GM19238 (cell line): ENCODE results near the gene NTN1.
"Not testable (repeated sequence)": the region's sequence is repeated elsewhere in the genome, so short reads cannot be mapped to it uniquely, and the experiment has no call there.

ENCODE experiments used
- DNase-seq: peaks from one replicate; pipeline ENCODE4 v3.0.0; 2011; ENCODE audit warnings: low spot score; ENCODE audit not compliant: insufficient read length

Gene NTN1

DNA sequence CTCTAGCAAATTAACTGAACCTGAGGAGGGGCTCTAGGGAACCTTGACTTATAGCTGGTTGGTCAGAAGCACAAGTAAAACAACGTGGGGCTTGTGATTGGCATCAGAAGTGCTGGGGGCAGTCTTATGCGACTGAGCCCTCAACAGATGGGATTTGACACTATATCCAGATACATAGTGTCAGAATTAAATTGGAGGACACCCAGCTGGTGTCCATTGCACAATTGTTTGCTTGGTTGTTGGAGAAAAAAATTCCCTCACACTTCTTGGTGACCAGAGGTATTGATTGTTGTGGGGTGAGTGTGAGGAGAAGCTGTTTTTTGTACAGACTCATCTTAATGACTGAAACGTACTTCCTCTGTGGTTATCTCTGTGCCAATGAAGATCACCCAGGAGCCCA lies 59.7 kb downstream of the NTN1 start:
- DNase-seq = no peak

DNA sequence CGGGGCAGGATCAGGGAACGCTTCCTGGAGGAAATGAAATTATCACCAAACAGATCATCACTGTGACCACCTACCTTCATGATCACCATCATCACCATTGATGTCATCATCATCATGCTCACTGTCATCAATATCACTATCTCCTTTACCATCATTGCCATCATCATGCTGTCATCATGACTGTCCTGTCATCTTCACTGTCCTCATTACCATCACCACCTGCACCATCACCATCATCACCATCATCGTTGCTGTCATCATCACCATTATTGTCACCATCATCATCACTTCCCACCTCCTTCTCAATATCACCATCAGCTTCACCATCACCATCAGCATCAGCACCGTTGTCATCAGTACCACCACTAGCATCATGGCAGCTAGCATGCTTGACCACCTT lies 65.3 kb downstream of the NTN1 start:
- no peak for DNase-seq

DNA sequence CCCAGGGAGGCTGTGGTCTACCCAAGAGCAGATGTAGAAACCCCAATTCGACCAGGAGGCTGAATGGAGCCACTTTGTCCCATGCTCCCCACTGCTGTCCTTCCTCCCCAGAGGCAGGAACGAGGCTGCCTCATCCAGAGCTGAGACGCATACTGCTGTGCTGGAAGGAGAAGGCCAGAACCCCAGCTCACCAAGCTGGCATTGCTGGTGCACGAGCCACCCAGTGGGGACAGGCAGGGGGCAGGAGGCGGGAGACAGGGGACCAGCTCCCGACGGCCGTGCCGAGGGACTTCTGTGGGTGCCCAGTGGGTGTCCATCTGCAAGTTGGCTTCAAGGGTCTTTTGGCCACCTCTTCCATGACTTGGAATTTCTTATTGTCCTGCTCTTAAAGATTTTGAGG lies 66.6 kb downstream of the NTN1 start:
- DNase-seq = no peak

DNA sequence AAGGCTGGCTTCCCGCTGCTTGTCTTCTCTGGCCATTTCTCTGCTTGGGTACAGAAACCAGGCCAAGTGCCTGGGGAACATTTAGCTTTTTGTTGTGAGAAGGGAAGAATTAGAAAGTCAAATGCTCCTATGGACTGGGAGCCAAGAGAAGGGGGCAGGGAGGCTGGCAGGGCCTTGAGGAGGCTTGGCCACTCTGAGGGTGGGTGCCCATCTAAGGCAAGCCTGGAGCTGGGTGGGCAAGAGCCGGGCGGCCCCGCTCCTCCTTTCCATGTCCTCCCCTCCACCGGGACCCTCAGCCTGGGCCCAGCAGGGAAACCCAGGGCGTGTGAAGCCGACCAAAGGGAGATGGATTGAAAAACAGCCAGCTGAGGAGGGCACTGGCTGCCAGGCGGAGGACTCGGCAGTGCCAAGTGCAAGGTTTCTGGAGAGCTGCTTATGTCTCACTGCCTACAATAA lies 69.4 kb downstream of the NTN1 start:
- DNase-seq = no peak

DNA sequence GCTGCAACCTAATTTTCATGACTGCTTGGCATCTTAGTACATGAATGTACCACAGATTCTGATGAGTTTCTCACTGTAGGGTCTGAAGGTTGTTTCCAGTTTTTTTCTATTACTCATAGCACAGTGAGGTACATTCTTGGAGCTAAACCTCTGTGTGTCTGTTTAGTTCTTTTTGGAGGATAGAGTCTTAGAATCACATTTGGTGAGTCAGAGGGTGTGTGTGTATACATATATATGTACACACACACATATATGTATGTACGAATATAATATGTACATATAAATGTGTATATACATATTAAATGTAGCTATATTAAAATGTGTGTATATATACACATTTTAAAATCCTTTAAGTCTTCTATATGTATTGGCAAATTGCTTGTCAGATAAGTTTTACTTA lies 72.9 kb downstream of the NTN1 start:
- DNase-seq = no peak

DNA sequence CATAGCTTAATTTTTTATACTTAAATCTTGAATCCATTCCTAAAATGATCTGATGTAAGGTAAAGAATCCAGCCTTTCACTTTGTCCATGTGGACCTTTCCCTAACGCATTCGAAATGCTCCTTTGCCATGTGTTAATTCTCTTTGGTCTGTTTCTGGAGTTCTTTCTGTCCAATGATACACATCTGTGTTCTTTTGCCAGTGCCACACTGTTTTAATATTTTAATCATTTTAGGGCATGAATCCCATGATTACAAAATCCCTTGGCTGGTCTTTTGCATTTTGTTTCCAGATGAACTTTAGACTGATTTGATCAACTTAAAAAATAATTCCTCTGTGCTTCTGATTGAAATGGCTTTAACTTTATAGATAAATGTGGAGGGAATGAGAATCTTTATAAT lies 74.1 kb downstream of the NTN1 start:
- no peak for DNase-seq

DNA sequence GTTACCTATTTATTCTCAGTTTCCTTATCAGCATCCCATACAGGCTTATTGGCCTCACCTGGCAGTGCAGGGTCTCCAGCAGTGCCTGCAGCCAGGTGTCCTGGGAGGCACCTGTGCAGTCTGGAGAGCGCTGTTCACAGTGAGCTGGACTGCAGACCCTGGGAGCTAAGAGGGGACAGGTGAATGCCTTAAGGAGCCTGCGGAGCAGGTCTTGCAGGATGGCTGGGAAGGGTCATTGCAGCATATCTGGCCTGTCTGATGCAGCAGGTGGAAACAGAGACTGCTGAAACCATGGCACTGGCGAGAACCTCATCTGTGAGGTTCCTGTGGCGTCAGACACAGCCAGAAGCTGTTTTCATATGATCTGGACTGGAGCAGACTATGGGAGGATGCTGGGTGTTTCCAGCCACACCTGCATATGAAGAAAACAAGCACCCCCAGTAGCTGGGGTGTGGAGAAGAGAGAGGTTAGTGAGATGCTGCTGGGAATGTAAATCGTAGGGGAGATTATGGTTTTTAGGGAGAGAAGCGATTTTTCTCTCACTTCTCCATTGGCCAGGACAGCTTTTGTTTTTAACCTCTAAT lies 77.0 kb downstream of the NTN1 start:
- DNase-seq = no peak

DNA sequence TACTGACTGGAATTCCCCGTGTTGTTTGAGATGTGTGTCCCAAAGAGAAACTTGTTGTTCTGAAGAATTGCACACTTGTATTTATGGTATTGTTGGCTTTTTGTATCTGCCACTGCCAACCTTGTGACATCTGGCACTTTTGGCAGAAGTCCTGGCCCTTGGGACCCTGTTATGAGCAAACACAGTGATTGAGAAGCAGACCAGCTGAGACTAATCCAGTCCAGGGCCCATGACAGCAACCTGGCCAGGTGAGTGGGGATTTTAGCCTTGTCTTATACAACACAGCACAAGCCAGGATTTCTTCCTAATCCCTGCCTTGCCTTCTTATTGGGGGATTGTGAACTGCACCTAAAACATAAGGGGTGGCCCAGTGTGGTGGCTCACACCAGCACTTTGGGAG lies 80.0 kb downstream of the NTN1 start:
- DNase-seq = no peak

DNA sequence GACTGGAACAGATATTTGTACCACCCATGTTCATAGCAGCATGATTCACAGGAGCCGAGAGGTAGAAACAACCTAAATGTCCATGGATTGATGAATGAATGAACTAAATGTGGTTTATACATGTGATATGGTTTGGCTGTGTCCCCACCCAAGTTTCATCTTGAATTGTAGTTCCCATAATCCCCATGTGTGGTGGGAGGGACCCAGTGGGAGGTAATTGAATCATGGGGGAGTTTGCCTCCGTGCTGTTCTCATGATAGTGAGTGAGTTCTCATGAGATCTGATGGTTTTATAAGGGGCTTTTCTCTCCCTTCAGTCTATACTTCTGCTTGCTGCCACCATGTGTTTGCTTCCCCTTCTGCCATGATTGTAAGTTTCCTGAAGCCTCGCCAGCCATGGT lies 81.9 kb downstream of the NTN1 start:
- DNase-seq = not testable (repeated sequence)

DNA sequence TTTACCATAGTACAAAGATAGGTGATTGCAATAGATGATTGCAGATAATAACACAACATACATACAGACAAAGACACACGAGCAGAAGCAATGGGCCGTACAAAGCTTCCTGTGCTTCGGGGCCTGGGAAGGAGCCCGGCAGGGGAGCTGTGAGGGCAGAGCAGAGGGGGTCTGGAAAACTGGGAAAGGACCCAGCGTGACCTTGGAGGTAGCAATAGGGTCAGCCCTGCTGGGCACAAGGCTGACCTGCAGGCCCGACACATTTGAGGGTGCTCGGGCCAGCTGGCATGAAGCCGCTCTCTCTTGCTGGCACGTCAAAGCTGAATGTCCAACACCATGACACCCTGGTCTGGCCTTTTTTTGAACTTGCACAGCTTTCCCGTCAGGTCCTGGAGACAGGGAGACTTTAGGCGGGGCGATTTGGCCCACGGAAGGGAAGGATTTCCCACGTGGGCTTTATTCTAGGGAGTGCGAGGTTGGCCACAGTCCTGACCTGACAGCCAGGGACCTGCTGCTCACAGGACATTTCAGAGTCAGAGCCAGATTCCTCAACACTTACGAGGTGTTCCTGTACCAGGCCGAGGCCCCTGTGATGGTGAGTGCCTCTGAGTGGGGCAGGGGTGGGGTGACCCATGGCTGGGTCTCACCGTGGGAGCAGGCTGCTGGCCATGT lies 83.2 kb downstream of the NTN1 start:
- DNase-seq = no peak

DNA sequence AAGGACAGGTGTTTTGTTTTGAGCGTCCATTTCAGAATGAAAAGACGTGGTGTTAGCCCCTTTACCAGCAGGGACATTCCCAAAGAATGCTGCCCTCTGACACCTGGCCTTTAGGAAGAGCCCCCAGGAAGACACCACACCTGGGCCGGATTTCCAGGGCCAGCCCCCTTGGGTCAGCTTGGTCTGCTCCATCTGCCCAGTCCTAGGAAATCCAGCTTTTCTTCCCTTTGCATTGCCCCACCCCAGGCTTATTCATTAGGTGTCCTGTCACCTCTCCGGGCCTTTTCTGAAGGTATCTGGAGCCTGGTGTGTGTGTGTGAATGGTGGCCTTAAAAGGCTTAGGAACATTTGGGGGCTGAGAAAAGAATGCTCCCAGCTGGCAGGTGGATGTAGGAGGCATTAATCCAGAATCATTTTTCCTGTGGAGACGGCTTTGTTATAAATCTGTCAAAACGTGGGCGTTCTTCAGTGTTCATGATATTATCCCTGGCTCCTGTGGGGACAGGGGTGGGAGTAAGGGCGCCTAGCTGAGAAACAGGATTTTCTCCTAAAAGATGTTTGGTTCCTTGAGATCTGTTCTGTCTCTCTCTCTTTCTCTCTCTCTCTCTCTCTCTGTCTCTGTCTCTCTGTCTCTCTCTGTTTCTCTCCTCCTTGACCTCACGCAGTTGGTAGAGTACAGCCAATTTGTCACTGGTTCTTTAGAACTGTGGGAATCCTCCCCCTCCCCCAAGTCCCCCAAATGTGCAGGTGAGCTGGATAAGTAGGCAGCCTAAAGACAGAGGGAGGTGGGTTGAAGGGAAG lies 84.0 kb downstream of the NTN1 start:
- no peak for DNase-seq

DNA sequence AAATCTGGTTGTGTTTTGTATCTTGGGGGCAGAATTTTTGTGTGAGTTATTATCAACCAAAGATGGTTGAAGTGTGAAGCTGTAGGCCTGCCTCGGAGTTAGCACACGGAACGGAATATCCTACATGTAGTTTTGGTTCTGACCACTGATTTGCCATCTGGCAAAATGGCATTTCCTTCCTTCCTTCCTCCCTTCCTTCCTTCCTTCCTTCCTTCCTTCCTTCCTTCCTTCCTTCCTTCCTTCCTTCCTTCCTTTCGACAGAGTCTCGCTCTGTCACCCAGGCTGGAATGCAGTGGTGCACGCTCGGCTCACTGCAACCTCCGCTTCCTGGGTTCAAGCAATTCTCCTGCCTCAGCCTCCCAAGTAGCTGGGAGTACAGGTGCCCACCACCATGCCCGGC lies 85.0 kb downstream of the NTN1 start:
- not testable (repeated sequence) for DNase-seq

DNA sequence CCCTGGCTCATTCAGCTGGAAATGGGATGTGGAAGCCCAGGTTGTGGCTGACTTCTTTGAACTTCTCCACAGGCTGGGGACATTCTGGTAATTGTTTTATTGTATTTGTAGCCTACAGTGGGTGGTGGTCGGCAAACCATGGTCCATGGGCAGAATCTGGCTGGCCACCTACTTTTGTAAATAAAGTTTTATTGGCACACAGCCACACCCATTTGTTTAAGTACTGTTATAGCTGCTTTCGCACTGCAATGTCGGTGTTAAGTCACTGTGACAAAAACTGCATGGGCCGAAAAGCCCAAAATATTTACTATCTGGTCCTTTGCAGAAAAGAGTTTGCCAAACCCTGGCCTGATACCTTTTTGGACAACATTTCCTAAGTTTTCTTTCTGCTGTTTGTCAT lies 86.2 kb downstream of the NTN1 start:
- DNase-seq = no peak

DNA sequence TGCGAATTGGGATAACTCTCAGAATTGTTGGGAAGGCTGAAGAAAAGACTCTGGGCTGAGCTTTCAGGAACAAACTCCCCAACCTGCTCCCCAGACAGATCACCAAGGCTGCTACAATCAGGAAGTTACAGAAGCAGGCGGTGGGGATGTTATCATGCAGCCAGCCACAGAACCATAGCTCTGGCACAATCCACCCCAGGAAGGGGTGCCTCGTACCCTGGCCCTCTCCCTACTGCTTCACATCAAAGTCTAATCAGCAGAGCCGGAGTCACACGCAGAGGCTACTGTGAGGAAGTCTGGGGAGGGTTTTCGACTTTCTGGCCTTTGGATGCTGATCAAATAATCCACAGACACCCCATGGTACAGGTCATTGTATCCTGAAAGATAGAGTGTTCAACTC lies 86.8 kb downstream of the NTN1 start:
- no peak for DNase-seq

DNA sequence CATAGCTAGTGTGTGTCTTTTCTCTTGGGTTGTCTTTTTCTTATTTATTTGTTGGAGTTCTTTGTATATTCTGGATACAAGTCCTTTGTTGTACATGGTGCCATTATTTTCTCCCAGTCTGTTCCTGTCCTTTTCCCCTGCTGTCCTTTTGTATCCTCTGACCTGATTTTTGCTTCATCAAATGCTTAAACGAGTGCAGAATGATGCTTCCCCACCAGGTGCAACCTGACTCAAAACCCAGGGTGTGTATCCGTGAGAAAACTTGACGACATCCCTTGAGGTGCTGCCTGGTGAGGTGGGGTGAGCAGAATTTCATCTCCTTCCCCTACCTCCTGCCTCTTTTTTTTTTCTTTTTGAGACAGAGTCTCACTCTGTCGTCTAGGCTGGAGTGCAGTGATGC lies 88.6 kb downstream of the NTN1 start:
- no peak for DNase-seq

DNA sequence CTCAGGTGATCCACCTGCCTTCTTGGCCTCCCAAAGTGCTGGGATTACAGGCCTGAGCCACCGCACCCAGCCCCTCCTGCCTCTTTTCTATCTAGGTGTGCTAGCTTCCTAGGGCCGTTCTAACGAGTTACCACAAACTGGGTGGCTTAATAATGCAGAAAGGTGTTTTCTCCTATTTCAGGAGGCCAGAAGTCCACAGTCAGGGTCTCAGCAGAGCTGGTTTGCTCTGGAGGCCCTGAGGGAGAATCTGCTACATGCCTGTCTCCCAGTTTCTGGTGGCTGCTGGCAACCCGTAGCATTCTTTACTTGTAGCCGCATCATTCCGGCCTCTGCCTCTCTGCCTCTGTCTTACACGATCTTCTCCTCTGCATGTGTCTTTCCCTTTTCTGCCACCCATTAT lies 89.2 kb downstream of the NTN1 start:
- no peak for DNase-seq

DNA sequence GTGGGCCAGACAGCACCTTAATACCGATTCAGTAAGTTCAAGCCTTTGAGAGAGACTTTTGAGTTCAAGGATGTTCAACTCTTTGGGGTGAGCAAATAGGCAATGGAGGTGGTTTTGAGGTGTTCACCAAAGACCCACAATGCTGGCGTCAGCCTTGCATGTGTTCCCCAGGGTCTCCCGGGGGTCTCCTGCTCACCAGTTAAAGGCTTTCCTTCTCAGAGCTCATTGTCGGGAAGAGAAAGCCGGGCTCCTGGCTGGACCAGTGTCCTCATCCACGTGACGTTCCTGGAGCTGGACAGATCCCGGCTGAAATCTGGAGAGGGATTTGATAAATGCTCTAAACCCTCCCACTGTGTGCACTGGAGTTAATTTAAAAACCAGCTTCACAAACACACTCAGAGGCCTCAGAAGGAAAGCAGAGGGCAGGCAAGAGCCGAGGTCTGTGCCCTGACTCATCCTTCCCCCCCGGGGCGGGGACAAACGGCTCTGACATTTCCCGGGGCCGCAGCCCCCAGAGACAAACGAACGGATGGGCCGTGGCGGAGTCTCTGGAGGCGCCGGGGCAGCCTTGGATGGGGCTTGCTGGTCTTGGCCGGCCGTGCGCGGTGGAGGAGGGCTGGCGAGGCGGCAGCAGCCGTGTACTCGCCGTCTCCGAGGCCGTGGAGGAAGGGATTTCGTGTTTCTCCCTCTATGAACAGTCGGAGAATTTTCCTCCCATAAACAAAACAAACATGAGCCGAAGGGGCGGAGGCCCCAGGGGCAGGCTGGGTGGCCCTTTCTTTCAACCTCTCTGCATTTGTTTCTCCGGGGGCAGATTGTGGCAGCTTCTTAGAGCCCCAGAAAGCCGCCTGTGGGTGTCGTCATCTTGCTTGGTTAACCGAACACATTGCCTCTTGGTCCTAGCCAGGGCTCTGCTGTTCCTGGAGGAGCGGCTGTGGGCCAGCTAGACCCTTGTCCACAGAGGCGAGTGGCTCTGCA lies 94.2 kb downstream of the NTN1 start:
- no peak for DNase-seq

DNA sequence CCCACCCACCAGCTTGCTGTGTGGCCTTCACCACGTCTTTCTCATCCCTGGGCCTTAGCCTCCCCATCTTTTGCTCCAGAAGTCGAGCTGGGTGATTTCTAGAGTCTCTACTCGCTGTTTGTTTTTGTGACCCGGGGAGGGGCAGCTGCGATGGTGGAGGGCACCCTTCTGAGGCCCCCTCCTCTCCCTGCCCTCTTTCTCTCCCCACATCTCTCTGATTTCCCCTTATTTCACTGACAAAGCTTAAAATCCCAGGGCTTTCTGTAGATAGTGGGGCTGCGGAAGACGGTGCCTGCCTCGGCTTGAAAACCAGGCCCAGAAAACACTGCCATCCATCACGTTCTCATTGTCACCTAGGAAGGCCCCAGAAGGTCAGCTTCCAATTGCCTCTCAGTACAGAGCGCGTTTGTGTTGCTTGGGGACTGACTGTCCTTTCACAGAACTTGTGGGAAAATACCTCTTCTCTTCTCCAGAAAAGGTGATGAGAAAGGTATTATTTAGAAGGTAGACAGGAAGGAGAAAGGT lies 95.1 kb downstream of the NTN1 start:
- no peak for DNase-seq

DNA sequence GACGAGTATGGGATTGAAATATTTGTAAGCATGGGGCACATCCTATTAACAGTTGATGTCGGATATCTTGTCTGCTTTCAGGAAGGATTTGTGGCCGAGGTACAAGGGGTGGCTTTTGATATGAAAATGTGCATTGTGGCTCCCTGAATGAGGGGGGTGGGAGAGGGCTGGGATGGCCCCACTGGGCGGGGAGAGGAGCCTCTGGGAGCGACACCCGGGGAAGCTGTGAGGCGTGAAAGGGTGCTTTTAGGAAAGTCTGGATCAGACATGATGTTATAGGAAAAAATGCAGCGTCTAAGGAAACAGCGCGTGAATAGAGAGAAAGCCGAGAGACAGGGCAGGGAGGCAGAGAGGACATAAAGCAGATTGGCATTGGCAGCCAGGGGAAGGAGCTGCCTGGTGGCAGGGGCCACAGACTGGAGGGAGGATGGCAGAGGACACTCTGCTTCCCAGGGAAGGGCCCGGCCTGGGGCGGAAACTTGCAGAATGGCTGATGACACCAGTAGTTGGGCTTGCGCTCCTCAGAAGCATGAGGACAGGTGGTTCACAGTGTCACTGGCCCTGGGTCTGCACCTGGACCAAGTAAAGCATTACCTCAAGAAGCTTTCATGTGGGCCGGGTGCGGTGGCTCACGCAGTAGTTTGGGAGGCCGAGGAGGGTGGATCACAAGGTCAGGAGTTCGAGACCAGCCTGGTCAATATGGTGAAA lies 95.7 kb downstream of the NTN1 start:
- DNase-seq = no peak

DNA sequence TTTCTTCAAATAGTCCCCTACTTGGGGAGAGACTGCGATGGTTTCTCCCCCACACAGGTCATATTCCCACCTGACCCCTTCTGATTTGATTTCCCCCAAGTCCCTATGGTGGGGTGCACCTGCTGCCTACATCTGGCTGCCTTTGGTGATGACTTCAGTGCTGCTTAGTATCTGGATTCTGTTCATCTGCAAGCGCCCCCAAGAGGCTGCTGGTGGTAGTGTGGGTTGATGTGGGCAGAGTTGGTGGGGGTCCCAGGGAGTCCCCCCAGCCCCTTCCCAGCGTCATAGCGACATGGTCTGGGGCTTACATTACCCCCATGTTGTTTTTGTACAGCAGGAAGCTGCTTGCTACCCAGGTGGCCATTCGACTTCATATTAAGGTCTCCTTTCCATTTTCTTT lies 99.2 kb downstream of the NTN1 start:
- no peak for DNase-seq
